ENCODE data around the gene CTNNA1. TPM values are rescaled to one million over a fixed set of nuclear protein-coding genes. Genes with fewer than 3 reads are reported as not detected.

Gene CTNNA1
- total RNA-seq, 1 donor from 2014 or later = 397 TPM

GRCh38 chr5:138875946-138876345 lies 122.7 kb downstream of the CTNNA1 start:
- no peak overlapping the region for H3K4me3 ChIP-seq (ENCODE audit: low read depth, low read length)
- H3K36me3 ChIP-seq (ENCODE audit: control insufficient read depth, insufficient read depth, low read length) = no peaks in the 10 kb centered on the region
- TF ChIP-seq, protein P1, sequence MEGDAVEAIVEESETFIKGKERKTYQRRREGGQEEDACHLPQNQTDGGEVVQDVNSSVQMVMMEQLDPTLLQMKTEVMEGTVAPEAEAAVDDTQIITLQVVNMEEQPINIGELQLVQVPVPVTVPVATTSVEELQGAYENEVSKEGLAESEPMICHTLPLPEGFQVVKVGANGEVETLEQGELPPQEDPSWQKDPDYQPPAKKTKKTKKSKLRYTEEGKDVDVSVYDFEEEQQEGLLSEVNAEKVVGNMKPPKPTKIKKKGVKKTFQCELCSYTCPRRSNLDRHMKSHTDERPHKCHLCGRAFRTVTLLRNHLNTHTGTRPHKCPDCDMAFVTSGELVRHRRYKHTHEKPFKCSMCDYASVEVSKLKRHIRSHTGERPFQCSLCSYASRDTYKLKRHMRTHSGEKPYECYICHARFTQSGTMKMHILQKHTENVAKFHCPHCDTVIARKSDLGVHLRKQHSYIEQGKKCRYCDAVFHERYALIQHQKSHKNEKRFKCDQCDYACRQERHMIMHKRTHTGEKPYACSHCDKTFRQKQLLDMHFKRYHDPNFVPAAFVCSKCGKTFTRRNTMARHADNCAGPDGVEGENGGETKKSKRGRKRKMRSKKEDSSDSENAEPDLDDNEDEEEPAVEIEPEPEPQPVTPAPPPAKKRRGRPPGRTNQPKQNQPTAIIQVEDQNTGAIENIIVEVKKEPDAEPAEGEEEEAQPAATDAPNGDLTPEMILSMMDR (IDR thresholded peaks at IDR 0.05; ENCODE audit: insufficient read depth, low read length, poor library complexity, severe bottlenecking) = no peak
- H3K27me3 ChIP-seq (ENCODE audit: control insufficient read depth, insufficient read depth, low read length) = no peaks in the 10 kb centered on the region
- DNase-seq (ENCODE audit: low read depth) = no peak

- no peaks in the 10 kb centered on the region for H3K27me3 ChIP-seq (ENCODE audit: control insufficient read depth, insufficient read depth, low read length)
- TF ChIP-seq, protein P1 (IDR thresholded peaks at IDR 0.05; ENCODE audit: insufficient read depth, low read length, poor library complexity, severe bottlenecking) = no peak
- no peak overlapping the region for H3K4me3 ChIP-seq (ENCODE audit: low read depth, low read length)
- DNase-seq (ENCODE audit: low read depth) = no peak
- H3K36me3 ChIP-seq (ENCODE audit: control insufficient read depth, insufficient read depth, low read length) = no peaks in the 10 kb centered on the region
Measured at GRCh38 chr5:138876811-138877210, 123.6 kb downstream of the CTNNA1 start.

DNA sequence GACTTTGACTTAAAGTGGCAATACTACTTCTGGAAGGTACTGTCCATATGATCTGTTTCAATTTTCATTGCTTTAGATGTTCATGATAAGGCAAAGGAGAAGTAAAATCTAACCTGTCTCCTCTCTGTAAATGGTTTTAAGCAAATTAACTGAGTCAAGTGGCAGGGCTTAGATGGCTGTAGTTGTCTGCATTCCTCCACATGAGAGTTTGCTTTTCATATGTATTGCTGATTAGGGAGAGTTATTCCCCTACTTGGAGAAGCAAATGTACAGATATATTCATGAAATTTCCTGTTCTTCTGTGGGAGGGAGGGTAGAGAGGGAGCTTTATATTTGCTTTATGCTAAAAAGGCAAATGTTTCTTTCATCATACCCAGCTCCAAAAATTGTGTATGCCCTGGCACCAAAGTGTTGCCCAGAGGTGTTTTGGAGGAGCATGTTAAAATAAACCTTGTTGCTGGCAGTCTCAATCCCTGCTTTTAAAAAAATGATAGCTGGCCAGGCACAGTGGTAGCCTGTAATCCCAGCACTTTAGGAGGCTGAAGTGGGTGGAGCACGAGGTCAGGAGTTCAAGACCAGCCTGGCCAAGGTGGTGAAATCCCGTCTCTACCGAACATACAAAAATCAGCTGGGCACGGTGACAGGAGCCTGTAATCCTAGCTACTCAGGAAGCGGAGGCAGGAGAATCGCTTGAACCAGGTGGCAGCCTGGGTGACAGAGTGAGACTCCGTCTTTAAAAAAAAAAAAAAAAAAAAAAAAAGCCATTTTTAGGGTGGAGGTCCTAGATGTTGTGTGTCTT lies 125.4 kb downstream of the CTNNA1 start:
- TF ChIP-seq, protein P1 (IDR thresholded peaks at IDR 0.05; ENCODE audit: insufficient read depth, low read length, poor library complexity, severe bottlenecking) = no peak
- H3K27me3 ChIP-seq (ENCODE audit: control insufficient read depth, insufficient read depth, low read length) = no peaks in the 10 kb centered on the region
- H3K4me3 ChIP-seq (ENCODE audit: low read depth, low read length) = no peak overlapping the region
- no peaks in the 10 kb centered on the region for H3K36me3 ChIP-seq (ENCODE audit: control insufficient read depth, insufficient read depth, low read length)
- no peak for DNase-seq (ENCODE audit: low read depth)

GRCh38 chr5:138883211-138883610 lies 130.0 kb downstream of the CTNNA1 start:
- Histone ChIP-seq H3K27me3 (ENCODE audit: control insufficient read depth, insufficient read depth, low read length) (no peaks in the 10 kb centered on the region), H3K36me3 (ENCODE audit: control insufficient read depth, insufficient read depth, low read length) (no peaks in the 10 kb centered on the region), H3K4me3 (ENCODE audit: low read depth, low read length) (no peak overlapping the region)
- DNase-seq (ENCODE audit: low read depth) = no peak
- TF ChIP-seq, protein P1 (IDR thresholded peaks at IDR 0.05; ENCODE audit: insufficient read depth, low read length, poor library complexity, severe bottlenecking) = no peak

- DNase-seq (ENCODE audit: low read depth) = no peak
- Histone ChIP-seq H3K4me3 (ENCODE audit: low read depth, low read length) (no peak overlapping the region), H3K36me3 (ENCODE audit: control insufficient read depth, insufficient read depth, low read length) (peaks cover 1% of the 10 kb centered on the region), H3K27me3 (ENCODE audit: control insufficient read depth, insufficient read depth, low read length) (no peaks in the 10 kb centered on the region)
- TF ChIP-seq, protein P1 (IDR thresholded peaks at IDR 0.05; ENCODE audit: insufficient read depth, low read length, poor library complexity, severe bottlenecking) = no peak
Measured at GRCh38 chr5:138884094-138884493, 130.9 kb downstream of the CTNNA1 start.

DNA sequence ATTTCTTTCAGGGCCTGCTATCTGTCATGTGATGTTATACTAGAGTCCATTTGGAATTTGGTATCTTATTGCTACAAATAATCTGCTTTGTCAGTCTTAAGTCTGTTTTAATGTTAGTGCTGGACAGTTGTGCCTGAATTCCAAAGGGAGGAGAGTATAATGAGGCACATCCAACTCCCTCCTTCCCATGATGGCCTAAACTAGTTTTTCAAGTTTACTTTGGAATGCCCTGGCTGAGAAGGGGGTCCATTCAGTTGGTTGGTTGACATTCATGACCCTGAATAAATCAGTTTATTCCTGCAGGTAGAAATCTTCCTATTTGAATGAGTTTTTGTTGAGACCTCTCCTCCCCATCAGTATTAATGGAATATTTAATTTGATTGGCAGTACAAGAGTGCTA lies 131.3 kb downstream of the CTNNA1 start:
- no peak overlapping the region for H3K4me3 ChIP-seq (ENCODE audit: low read depth, low read length)
- H3K36me3 ChIP-seq (ENCODE audit: control insufficient read depth, insufficient read depth, low read length) = peaks cover 2% of the 10 kb centered on the region
- no peak for DNase-seq (ENCODE audit: low read depth)
- TF ChIP-seq, protein P1 (IDR thresholded peaks at IDR 0.05; ENCODE audit: insufficient read depth, low read length, poor library complexity, severe bottlenecking) = no peak
- no peaks in the 10 kb centered on the region for H3K27me3 ChIP-seq (ENCODE audit: control insufficient read depth, insufficient read depth, low read length)

Measured in kidney epithelial cell (primary cell).